Activated CD8-positive, alpha-beta memory T cell treated with anti-CD3 and anti-CD28 coated beads for 4 hours (primary cell): ENCODE measurements around the gene TSPAN31.
"Not testable (repeated sequence)": the region's sequence is repeated elsewhere in the genome, so short reads cannot be mapped to it uniquely, and the experiment has no call there.

ENCODE experiments used
- DNase-seq, 2 donors: peaks; one replicate each; pipeline ENCODE4 v3.0.0-alpha.2; 2020; ENCODE audit warnings: low read depth in 2 of 2

Gene TSPAN31

DNA sequence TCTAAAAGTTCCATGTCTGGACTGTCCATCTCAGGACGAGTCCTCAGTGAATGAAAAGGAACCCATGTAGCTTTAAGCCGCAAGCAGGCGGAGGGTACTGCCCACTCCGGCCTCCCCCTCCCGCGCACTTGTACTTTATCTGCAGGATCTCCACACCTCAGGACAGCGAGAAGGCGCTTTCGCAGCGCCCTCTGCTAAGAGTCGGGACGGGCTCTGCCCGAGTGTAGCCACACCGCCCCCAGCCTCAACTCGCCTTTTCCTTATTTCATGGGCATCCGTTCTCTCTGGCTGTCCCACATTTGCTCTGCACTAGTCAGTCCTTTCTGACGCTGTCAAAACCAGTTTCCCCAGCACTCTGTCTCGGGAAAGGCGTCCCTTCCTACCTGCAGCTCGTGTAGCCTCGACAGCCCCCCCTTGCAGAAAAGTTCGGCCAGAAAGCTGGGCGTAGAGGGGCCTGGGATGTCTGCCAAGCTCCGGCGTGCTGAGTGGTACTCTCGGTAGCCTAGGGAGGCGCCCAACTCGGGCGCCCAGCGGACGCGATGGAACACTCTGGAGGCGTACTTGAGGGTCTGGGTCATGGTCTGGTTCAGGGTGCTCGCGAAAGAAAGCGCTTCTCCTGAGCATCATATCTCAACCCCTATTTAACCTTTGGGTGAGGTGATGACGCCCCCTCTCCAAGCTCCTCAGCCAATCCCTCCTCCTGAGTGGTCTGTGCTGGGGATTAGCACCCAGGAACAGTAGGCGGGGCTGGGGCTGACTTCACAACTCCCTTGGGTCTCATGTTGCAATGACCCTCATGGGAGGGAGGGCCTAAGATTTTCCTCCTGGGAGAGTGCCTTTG lies 21.8 kb downstream of the TSPAN31 start, which contains the start of gene CYP27B1:
CYP27B1 (minus strand) TSS at position 615 of the 841 bp plus-strand sequence; CDS start at position 578, 37 bp downstream.
- DNase-seq: no peak

DNA sequence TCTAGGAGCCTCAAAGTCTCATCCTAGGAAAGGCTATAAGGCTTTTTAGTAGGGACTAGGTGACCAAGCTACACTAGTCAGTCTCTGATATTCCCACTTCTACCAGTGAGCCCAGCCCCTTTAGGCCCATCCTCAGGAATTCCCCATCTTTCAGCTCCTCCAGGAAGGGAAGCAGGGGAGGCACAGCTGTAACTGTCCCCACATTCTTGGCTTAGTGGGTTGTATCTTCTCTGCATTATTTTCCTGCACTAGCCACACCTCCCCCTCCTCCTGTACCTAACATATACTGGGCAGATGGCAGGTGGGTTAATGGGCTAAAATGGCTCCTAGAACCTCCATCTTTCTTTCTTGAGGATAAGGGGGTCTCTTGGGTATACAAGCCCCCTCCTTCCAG lies 22.5 kb downstream of the TSPAN31 start:
- DNase-seq: no peak

DNA sequence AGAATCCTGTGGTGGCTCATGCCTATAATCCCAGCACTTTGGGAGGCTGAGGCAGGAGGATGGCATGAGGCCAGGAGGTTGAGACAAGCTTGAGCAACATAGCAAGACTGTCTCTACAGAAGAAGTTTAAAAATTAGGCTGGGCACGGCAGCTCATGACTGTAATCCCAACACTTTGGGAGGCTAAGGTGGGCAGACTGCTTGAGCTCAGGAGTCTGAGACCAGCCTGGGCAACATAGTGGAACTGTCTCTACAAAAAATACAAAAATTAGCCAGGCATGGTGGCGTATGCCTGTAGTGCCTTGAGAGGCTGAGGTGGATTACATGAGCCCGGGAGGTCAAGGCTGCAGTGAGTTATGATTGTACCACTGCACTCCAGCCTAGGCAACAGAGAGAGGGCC lies 23.0 kb downstream of the TSPAN31 start:
- DNase-seq: no peak

DNA sequence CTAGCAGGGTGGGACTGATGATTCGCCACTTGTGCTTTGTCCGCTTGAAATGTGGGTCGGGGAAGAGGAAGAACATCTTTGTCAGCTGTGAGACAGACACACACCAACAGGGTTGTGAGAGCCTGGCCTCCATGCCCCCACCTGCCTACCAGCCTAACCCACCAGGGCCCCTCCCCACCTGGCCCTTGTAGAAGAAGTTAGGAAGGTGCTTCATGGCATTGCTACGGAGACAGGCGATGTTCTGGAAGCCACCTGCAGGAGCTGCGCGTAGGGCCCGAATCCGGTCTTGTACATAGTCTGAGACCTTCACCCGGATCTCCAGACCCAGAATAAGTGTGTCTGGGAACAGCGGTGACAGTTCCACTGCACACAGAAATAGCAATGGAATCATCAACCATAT lies 24.8 kb downstream of the TSPAN31 start:
- DNase-seq: no peak

DNA sequence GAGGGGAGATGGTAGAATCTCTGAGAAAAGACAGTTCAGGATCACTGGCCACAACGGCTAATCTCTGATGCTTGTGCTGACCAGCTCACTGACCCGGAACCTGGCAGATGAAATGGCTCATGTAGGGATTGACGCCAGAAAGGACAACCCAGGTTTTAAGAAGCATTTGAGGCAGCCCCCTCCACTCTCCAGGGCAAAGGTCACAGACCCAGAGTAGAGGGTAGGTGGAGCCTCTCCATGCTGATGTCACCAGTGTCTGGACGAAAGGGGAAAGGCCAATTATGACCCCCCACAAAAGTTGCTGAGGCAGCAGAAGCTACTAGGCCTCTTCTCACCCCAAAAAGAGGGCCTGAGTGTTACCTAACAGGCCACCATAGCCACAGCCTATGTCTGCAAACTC lies 25.9 kb downstream of the TSPAN31 start:
- no peak for DNase-seq

DNA sequence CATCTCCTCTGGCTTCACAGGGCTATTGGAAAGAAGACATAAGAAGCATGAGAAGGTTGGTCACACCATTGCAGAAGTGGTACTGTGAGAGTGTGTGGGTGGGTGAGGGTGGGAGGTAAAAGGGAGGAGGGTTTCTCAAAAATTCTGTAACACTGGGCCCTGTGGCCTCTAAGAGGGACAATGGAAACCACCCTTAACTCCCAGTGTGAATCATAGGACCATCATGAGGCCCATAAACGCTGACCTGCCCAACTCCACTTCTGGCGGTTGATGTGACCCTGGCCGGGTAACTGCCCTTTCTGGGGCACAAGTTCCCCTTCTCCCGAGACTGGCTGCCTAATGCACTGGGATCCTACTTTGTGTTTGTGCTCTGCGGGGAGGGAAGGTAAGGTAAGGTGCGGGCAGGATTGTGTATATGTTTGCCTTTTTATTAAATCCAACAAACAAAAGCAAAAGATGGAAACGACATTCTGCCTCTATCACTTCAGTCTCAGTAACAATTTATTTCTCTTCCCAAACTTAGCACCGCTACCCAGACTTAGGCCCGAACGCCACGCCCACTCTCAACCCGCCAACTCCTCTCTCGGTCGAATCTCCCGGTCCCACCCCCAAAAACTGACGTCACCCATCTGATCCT lies 26.5 kb downstream of the TSPAN31 start:
- peak; percentile 74 to 82 for DNase-seq

DNA sequence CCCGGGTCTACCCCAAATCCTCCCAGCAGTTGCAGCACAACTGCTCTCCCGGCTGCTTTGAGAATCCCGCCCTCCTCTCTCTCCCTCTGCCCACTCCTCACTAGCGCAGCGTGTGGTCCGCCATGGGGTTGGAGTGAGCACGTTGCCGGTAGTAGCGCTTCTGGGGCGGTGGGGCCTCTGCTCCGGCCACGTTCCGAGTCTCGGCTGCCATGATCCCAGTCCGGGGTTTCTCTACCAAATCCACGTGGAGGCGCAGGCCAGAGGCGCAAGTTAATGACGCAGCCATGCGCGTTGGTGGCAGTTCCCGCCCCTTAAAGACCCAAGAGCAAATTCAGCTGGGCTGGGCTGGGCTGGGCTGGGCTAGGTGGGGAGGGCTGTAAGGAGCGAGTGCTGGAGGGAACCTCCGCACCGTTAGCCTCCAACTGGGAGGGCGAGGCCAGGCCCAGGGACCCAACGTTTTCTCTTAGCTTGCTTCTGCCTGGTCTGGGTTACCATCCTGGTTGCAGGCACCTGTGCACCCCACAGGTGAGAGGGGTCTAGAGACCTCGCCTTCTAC lies 27.1 kb downstream of the TSPAN31 start, which contains the start of gene METTL1:
METTL1 (minus strand) TSS at position 233 of the 556 bp plus-strand sequence; CDS start at position 211, 22 bp downstream.
- peak; percentile 85 to 90 for DNase-seq

DNA sequence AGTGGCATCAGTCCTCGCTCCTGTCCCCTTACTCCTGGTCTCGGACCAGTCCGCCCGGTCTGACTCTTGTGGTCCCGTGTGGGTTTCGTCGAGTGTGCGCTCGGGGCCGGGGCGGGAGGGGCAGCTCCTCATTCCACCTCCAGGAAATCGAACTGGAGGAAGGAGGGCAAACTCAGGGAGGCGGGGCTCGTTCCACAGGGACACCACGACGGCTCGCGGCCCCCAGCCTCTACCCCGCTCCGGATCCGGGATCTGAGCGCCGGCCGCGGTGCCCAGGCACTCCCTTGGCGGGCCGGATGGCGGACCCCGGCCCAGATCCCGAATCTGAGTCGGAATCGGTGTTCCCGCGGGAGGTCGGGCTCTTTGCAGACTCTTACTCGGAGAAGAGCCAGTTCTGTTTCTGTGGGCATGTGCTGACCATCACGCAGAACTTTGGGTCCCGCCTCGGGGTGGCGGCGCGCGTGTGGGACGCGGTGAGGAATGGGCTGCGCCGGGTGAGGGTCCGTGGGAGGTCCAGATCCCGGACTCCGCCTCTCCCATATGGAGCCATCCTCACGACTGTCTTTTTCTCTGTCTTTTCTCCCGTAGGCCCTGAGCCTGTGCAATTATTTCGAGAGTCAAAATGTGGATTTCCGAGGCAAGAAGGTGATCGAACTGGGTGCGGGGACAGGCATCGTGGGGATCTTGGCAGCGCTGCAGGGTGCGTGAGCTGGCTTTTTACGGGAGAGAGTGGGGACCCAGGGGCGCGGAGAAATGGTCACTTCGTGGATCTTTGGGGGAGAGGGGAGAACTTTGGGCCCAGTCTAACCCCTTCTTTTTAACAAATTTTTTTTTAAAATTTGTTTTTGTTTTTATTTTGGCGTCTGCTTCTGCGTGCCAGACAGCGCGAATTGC lies 27.8 kb downstream of the TSPAN31 start, which contains the start of gene EEF1AKMT3:
EEF1AKMT3 (plus strand) TSS at position 186 of the 894 bp plus-strand sequence; CDS start at position 297, 111 bp downstream.
- no peak for DNase-seq

DNA sequence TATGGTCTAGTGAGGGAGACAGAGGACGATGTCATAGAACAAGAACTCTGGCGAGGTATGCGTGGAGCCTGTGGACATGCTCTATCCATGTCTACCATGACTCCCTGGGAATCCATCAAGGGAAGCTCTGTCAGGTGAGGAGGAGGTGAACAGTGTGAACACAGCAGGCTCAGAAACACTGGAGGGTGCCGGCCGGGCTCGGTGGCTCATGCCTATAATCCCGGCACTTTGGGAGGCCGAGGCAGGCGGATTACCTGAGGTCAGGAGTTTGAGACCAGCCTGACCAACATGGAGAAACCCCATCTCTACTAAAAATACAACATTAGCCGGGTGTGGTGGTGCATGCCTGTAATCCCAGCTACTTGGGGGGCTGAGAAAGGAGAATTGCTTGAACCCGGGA lies 29.8 kb downstream of the TSPAN31 start:
- DNase-seq: not testable (repeated sequence)

DNA sequence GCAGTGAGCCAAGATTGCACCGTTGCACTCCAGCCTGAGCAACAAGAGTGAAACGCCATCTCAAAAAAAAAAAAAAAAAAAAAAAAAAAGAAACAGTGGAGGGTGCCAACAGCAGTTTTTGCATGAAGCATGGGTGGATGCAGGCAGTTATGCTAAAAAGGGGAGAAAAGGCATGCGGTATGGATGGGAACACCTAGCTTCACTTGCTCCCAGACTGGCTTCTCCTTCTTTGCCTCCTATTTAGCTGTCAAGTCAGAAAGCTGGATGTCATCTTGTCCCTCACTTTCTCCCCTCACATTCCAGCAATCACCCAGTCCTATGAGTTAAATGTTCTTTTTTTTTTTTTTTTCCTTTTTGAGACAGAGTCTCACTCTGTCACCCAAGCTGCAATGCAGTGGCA lies 30.2 kb downstream of the TSPAN31 start:
- DNase-seq: no peak

DNA sequence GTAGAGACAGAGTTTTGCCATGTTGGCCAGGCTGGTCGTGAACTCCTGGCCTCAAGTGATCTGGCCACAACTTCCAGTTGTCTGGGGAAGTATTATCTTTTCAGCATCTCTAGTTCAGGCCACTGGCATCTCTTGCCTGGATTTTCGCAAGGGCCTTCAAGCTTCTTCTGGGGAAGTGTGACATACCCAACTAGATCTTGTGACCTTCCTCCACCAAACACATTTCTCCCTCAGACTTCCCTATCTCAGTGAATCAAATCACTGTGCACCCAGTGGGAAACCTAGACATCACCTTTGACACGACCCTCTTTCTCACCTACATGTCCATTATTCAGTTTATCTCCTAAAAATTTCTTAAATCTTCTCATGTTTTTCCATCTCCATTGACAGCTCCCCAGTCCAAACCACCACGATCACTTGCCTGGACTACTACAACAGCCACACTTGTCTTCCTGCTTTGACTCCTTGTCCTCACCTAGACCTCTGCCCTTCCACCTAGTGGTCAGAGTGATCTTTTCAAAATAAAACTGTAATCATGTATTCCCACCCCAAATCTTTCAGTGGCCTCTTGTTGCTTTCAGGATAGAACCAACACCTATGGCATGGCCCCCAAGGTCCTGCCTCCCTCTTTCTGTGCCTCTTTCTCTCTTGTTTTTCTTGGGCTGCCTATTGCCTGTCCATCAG lies 30.9 kb downstream of the TSPAN31 start:
- DNase-seq: no peak

DNA sequence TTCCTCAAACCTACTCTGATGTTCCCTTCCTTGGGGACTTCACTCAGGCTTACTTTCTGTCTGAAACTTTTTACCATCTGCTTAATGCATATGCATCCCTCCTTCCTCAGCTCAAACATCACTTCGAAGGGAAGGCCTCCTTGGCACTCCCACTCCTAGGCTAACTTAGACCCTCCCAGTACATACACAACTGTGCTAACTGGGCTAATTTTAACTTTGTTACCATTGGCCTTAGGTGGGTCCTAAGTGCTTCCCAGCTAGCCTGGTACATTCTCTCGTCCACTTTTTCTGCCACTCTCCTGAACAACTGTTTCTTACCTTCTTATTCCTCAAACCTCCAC lies 31.4 kb downstream of the TSPAN31 start:
- DNase-seq: no peak

DNA sequence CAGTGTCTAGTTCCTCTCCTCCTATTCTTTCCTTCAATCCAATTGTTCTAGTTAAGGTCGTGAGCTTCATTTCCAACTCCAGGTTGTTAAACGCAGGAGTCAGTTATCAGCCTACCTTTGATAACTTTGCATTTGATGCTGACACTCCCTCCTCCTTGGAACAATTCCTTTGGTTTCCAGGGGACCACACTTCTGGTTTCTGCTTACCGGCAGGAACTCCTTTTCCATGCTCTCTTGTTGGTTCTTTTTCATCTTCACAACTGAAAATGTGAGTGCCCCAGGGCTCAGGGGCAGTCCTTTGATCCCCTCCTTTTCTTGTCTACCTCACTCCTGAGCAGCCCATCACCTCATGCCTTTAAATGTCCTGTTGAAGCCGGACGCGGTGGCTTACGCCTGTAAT lies 32.5 kb downstream of the TSPAN31 start:
- DNase-seq: no peak

DNA sequence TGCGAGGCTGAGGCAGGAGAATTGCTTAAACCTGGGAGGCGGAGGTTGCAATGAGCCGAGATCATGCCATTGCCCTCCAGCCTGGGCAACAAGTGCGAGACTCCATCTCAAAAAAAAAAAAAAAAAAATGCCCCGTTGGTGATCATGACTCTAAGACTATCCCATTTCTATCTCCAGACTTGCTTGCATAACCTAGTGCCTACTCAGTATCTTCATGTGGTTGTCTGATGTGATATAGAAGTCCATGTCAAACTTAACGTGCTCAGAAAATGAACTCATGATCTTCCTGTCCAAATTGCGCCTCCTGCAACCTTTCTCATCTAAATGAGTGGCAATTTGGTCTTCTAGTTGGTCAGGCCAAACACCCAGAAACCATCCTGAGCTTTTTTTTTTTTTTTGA lies 33.1 kb downstream of the TSPAN31 start:
- no peak for DNase-seq

DNA sequence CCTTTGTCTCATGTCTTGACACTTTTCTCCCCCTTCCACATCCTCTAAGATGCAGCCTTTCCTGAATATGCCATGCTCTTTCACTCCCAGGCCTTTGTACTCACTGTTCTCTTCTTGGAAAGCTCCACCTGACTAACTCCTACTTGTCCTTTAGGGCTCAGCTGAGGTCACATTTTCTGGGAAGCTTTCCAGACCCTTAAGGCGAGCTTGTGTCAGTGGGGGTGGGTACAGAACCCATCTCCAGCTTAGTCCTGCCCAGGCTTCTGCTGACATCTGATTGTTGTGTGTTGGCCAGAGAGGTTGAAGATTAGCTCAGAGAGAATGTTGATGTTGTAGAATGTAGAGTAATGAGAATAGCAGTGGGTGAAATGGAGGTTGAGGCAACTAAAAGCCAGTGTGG lies 34.9 kb downstream of the TSPAN31 start:
- no peak for DNase-seq

DNA sequence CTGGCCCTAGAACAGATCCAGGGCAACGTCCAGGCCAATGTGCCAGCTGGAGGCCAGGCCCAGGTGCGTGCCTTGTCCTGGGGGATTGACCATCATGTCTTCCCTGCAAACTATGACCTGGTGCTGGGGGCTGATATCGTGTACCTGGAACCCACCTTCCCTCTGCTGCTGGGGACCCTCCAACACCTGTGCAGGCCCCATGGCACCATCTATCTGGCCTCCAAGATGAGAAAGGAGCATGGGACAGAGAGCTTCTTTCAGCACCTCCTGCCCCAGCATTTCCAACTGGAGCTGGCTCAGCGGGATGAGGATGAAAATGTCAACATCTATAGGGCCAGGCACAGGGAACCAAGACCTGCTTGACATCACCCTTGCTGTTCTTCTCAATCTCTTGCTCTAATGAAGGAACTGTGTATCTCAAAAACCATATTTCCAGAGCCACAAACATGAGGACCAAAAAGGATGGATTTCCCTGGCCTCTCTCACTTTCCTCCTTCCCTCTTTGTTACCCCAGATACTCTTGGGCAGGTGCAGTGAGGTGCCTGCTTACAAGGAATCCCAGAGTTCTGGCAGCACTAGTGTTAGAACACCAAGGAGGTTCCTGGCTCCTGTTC lies 35.6 kb downstream of the TSPAN31 start:
- no peak for DNase-seq

DNA sequence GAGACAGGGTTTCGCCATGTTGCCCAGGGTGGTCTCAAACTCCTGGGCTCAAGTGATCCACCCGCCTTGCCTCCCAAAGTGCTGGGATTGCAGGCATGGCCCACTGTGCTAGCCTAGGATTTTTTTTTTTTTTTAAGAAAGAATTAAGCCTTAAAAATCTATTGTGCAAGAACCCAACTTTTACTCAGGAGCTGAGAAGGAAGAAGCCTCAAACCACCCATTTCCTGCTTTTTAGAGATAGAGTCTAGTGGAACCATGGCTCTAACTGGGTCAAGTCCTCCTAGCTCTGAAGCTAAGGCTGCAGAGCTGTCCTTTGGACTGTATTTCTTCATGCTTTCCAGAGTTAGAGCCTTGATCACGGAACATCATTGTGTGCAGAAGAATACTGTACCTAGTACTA lies 36.4 kb downstream of the TSPAN31 start:
- DNase-seq: no peak

DNA sequence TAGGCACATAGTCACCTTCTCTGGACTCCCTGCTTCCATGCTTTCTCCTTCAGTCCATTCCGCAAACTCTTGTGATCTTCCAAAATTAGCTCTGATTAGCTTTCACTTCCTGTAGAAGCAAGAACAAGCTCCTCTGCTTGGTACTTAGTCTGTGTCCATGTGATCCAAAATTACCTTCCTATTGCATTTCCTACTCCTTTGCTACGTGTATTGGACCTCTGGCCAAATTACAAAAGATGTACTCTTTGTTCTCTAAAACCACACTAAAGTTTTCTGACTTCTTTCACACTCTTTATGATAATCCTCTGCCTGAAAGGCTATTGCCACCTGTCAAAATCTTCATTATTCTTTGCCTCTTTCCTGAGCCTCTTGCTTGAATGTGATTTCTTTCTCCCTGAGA lies 37.0 kb downstream of the TSPAN31 start:
- no peak for DNase-seq

DNA sequence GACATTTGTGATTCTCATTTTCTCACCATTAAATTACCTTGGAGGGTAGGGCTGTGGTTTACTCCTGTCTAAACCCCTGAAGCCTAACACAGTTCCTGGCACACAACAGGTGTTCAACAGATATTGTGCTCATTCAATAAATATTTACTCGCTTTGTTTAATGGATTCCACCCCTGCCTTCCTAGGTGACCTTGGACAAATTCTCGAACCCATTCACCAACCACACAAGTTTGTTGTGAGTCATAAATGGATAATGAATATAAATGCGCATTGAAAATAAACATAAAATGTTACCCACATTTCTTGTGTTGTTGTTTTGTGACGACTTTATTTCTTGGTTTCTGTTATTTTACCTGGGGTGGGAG lies 37.4 kb downstream of the TSPAN31 start:
- no peak for DNase-seq

DNA sequence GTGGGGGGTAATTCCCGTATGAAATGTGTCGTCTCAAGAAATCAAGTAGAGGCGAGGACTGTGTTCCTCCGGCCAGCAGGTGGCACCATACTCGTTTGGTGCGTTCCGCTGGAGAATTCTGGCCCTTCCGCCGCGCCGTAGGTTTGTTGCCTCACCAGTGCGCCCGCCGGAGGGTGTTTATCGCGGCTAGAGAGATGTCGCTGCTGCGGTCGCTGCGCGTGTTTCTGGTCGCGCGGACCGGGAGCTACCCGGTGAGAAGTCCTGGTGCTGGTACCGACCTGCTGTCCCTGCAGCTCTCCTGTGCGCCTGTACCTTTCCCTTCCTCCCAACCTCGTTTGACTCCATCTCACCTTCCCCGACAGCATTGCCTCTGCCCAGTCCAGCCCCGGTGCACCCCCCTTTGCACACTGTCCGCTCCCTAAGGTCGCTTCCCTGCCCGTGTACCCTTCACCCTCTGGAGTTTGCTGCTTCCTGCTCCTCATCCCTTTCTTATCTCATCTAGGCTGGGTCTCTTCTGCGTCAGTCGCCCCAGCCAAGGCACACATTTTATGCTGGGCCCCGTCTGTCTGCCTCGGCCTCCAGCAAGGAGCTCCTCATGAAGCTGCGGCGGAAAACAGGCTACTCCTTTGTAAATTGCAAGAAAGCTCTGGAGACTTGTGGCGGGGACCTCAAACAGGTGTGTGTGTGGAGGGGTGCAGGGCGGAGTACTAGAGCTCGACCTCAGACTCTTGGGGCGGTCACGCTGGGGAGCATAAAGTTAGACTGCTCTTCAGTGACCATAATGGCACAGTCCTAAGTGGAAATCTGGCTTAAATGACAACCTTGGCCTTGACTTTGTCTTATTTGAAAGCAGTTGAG lies 38.0 kb downstream of the TSPAN31 start, which contains the start of gene TSFM:
TSFM (plus strand) TSS at position 180 of the 858 bp plus-strand sequence; CDS start at position 195, 15 bp downstream.
- DNase-seq: peak; percentile 90 to 91
